MM.1S (cell line): ENCODE results near the gene CCBE1.

Experiments used
- EZH2 ChIP-seq: fragments of 300-600 bp; sonication (generic); optimal IDR thresholded peaks from 2 replicates; pipeline ENCODE3; 2017; ENCODE audit warnings: low read depth, mild to moderate bottlenecking, antibody characterized with exemption, low read length, mixed read lengths
- TF ChIP-seq, protein P1 (sequence below): fragments of 300-600 bp; sonication (generic); IDR thresholded peaks from 2 replicates; pipeline ENCODE4 v1.5.1; 2016; ENCODE audit warnings: antibody characterized with exemption, low read length, mixed read lengths

GRCh38 chr18:59658941-59659340 lies 38.3 kb downstream of the CCBE1 start:
- TF ChIP-seq, protein P1, sequence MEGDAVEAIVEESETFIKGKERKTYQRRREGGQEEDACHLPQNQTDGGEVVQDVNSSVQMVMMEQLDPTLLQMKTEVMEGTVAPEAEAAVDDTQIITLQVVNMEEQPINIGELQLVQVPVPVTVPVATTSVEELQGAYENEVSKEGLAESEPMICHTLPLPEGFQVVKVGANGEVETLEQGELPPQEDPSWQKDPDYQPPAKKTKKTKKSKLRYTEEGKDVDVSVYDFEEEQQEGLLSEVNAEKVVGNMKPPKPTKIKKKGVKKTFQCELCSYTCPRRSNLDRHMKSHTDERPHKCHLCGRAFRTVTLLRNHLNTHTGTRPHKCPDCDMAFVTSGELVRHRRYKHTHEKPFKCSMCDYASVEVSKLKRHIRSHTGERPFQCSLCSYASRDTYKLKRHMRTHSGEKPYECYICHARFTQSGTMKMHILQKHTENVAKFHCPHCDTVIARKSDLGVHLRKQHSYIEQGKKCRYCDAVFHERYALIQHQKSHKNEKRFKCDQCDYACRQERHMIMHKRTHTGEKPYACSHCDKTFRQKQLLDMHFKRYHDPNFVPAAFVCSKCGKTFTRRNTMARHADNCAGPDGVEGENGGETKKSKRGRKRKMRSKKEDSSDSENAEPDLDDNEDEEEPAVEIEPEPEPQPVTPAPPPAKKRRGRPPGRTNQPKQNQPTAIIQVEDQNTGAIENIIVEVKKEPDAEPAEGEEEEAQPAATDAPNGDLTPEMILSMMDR = no peak
- TF ChIP-seq EZH2 = no peak
